A673 (cell line): ENCODE results near the gene ALG8. TPM values are rescaled to one million over a fixed set of nuclear protein-coding genes. Genes with fewer than 3 reads are reported as not detected.

Experiments
- BruUV-seq: library from RNA; stranded (reverse); fragments of 400-500 nt; replicated peaks from 2 replicates; lab custom pipeline; 2021; lab: Mats Ljungman, UMichigan
- CTCF ChIA-PET: fragments of 300-600 bp; sonication (Branson Sonifier 250); formaldehyde crosslinking; loops from one replicate; lab custom pipeline; 2022; ENCODE audit warnings: antibody characterized with exemption; lab: Charles Lee
- POLR2A ChIA-PET: fragments of 300-600 bp; sonication (Branson Sonifier 250); formaldehyde crosslinking; loops from one replicate; lab custom pipeline; 2022; ENCODE audit warnings: antibody characterized with exemption; ENCODE audit not compliant: low non-redundant PET; lab: Charles Lee
- DNase-seq: peaks from one replicate; pipeline ENCODE4 v3.0.0-alpha.2; 2015; ENCODE audit warnings: low spot score
- H3K27ac ChIP-seq: fragments of 200-600 bp; sonication (generic); 2 replicates; pipeline ENCODE4 v1.5.1; 2016; ENCODE audit warnings: mixed run types, low read depth, mild to moderate bottlenecking, mixed read lengths, antibody characterized with exemption, low read length; ENCODE audit not compliant: poor library complexity, severe bottlenecking
- H3K27me3 ChIP-seq: fragments of 200-600 bp; sonication (generic); replicated peaks from 2 replicates; pipeline ENCODE4 v1.6.1; 2017; ENCODE audit warnings: mixed run types, low read depth, mild to moderate bottlenecking, mixed read lengths, antibody characterized with exemption, low read length; ENCODE audit not compliant: insufficient read depth, poor library complexity
- H3K36me3 ChIP-seq: fragments of 200-600 bp; sonication (generic); 2 replicates; pipeline ENCODE4 v1.6.1; 2016; ENCODE audit warnings: mixed run types, mild to moderate bottlenecking, mixed read lengths, antibody characterized with exemption, low read length; ENCODE audit not compliant: insufficient read depth, poor library complexity, severe bottlenecking
- H3K4me1 ChIP-seq: fragments of 200-600 bp; sonication (generic); 2 replicates; pipeline ENCODE4 v1.6.1; 2017; ENCODE audit warnings: mixed run types, mild to moderate bottlenecking, mixed read lengths, antibody characterized with exemption, low read length; ENCODE audit not compliant: insufficient read depth, poor library complexity, severe bottlenecking
- H3K4me3 ChIP-seq: fragments of 200-600 bp; sonication (generic); 2 replicates; pipeline ENCODE4 v1.5.1; 2016; ENCODE audit warnings: low read depth, mixed run types, mild to moderate bottlenecking, mixed read lengths, low read length; ENCODE audit not compliant: poor library complexity, severe bottlenecking
- H3K9me3 ChIP-seq: fragments of 200-600 bp; sonication (generic); 2 replicates; pipeline ENCODE4 v1.6.1; 2016; ENCODE audit warnings: mixed run types, low read depth, mild to moderate bottlenecking, mixed read lengths, antibody characterized with exemption, low read length; ENCODE audit not compliant: poor library complexity, severe bottlenecking
- CTCF ChIP-seq: fragments of 300-800, 200-600 bp; sonication (generic); conservative IDR thresholded peaks from 2 replicates; pipeline ENCODE4 v1.5.1; 2017; ENCODE audit warnings: low read depth, mild to moderate bottlenecking, antibody characterized with exemption, low read length, moderate library complexity, mixed read lengths
- EZH2 ChIP-seq: fragments of 200-600 bp; sonication (generic); IDR thresholded peaks from 2 replicates; pipeline ENCODE4 v1.6.1; 2017; ENCODE audit warnings: borderline replicate concordance, low read depth, mild to moderate bottlenecking, mixed read lengths, antibody characterized with exemption, low read length; ENCODE audit not compliant: poor library complexity, severe bottlenecking
- intact Hi-C: fragments of 100-400 bp; cut with micrococcal nuclease; formaldehyde crosslinking; loops from one replicate; pipeline ENCODE4 v1.10.0; 2022; ENCODE audit not compliant: unreplicated experiment
- total RNA-seq: library from RNA; stranded (reverse); gene quantifications from 2 replicates; pipeline ENCODE4 v1.2.3, GENCODE V29; 2021

ALG8 gene
- total RNA-seq, 1 experiment from 2014 or later: 131 TPM

GRCh38 chr11:78109081-78110015, 30.1 kb downstream of the ALG8 start:
- no peaks in the 10 kb centered on the region for H3K9me3 ChIP-seq
- no peaks in the 10 kb centered on the region for H3K27me3 ChIP-seq
- intact Hi-C loops: no loop called here
- no TSS peak for BruUV-seq
- POLR2A ChIA-PET: no interaction called here
- DNase-seq: peak; percentile 11
- H3K36me3 ChIP-seq: peaks cover 42% of the 10 kb centered on the region
- peaks cover 5% of the 10 kb centered on the region for H3K4me1 ChIP-seq
- no peak for TF ChIP-seq EZH2
- no peak for TF ChIP-seq CTCF
- CTCF ChIA-PET: interaction anchor here (0.7 kb wide), 1 partner anchor 361 kb away, joined by 3 read pairs; no protein-coding TSS in a partner anchor
- no peak overlapping the region for H3K27ac ChIP-seq
- H3K4me3 ChIP-seq: no peak overlapping the region

GRCh38 chr11:78100676-78101472, 38.6 kb downstream of the ALG8 start:
- no TSS peak for BruUV-seq
- POLR2A ChIA-PET: no interaction called here
- TF ChIP-seq CTCF (no peak), EZH2 (no peak)
- peaks cover 50% of the 10 kb centered on the region for H3K36me3 ChIP-seq
- H3K27ac ChIP-seq: no peak overlapping the region
- H3K9me3 ChIP-seq: no peaks in the 10 kb centered on the region
- H3K4me3 ChIP-seq: no peak overlapping the region
- H3K27me3 ChIP-seq: no peaks in the 10 kb centered on the region
- no peak for DNase-seq
- no peaks in the 10 kb centered on the region for H3K4me1 ChIP-seq
- intact Hi-C loops: no loop called here
- CTCF ChIA-PET: no interaction called here

- no peaks in the 10 kb centered on the region for H3K4me1 ChIP-seq
- H3K27me3 ChIP-seq: no peaks in the 10 kb centered on the region
- intact Hi-C loops: no loop called here
- H3K27ac ChIP-seq: no peak overlapping the region
- H3K36me3 ChIP-seq: peaks cover 50% of the 10 kb centered on the region
- TF ChIP-seq CTCF: no peak
- TF ChIP-seq EZH2: no peak
- H3K4me3 ChIP-seq: no peak overlapping the region
- no peak for DNase-seq
- ChIA-PET POLR2A (no interaction called here), CTCF (no interaction called here)
- no peaks in the 10 kb centered on the region for H3K9me3 ChIP-seq
- BruUV-seq: no TSS peak
These were observed 39.2 kb downstream of the ALG8 start for GRCh38 chr11:78100261-78100660.
